WTC11 (cell line): ENCODE data around the gene TYRP1.

Experiments used
- ATF2 ChIP-seq: sonication (generic); formaldehyde crosslinking; IDR thresholded peaks from 2 replicates; pipeline ENCODE4 v1.8.1; 2022; ENCODE audit warnings: low read depth, missing genetic modification reagents, borderline replicate concordance
- ATF3 ChIP-seq: sonication (generic); formaldehyde crosslinking; conservative IDR thresholded peaks from 2 replicates; pipeline ENCODE4 v1.8.1; 2022; ENCODE audit warnings: mild to moderate bottlenecking, missing genetic modification reagents
- ATF6 ChIP-seq: sonication (generic); formaldehyde crosslinking; IDR thresholded peaks from 2 replicates; pipeline ENCODE4 v1.8.1; 2023; ENCODE audit warnings: mild to moderate bottlenecking, missing genetic modification reagents
- CBFB ChIP-seq: sonication (generic); formaldehyde crosslinking; IDR thresholded peaks from 2 replicates; pipeline ENCODE4 v1.8.1; 2022; ENCODE audit warnings: mild to moderate bottlenecking, low read depth, missing genetic modification reagents
- CTCF ChIP-seq: fragments of 200-600 bp; IDR thresholded peaks from 2 replicates; pipeline ENCODE4 v1.8.0; 2022; ENCODE audit warnings: antibody characterized with exemption
- ESRRA ChIP-seq: sonication (generic); formaldehyde crosslinking; IDR thresholded peaks from 2 replicates; pipeline ENCODE4 v1.8.1; 2022; ENCODE audit warnings: mild to moderate bottlenecking, missing genetic modification reagents, borderline replicate concordance
- ETV6 ChIP-seq: sonication (generic); formaldehyde crosslinking; IDR thresholded peaks from 2 replicates; pipeline ENCODE4 v1.8.1; 2022; ENCODE audit warnings: mild to moderate bottlenecking, missing genetic modification reagents
- JUN ChIP-seq: sonication (generic); formaldehyde crosslinking; IDR thresholded peaks from 2 replicates; pipeline ENCODE4 v1.8.0; 2023; ENCODE audit warnings: mild to moderate bottlenecking, missing genetic modification reagents
- MAX ChIP-seq: sonication (generic); formaldehyde crosslinking; IDR thresholded peaks from 2 replicates; pipeline ENCODE4 v1.8.0; 2022; ENCODE audit warnings: mild to moderate bottlenecking, missing genetic modification reagents
- NFATC4 ChIP-seq: fragments of 250-450 bp; sonication (Bioruptor Pico); IDR thresholded peaks from 2 replicates; pipeline ENCODE4 v1.9.0; 2021; ENCODE audit warnings: mild to moderate bottlenecking
- ZBTB21 ChIP-seq: sonication (generic); formaldehyde crosslinking; IDR thresholded peaks from 2 replicates; pipeline ENCODE4 v1.8.1; 2023; ENCODE audit warnings: mild to moderate bottlenecking, missing genetic modification reagents, borderline replicate concordance
- ZNF396 ChIP-seq: fragments of 250-450 bp; sonication (Bioruptor Pico); IDR thresholded peaks from 2 replicates; pipeline ENCODE4 v1.8.0; 2021; ENCODE audit warnings: mild to moderate bottlenecking, moderate library complexity, borderline replicate concordance
- ZNF416 ChIP-seq: fragments of 250-450 bp; sonication (Bioruptor Pico); IDR thresholded peaks from 2 replicates; pipeline ENCODE4 v1.9.0; 2021; ENCODE audit warnings: mild to moderate bottlenecking, inconsistent platforms

- TF ChIP-seq ZNF416 (no peak), NFATC4 (no peak), CTCF (no peak), ZNF396 (CRISPR knock-in tag) (no peak), ESRRA (CRISPR knock-in tag) (no peak), ZBTB21 (CRISPR knock-in tag) (no peak), JUN (no peak), CBFB (CRISPR knock-in tag) (no peak), ETV6 (CRISPR knock-in tag) (no peak), ATF2 (no peak), MAX (CRISPR knock-in tag) (no peak), ATF3 (CRISPR knock-in tag) (no peak), ATF6 (no peak)
Measured at GRCh38 chr9:12697719-12698118, 4.5 kb downstream of the TYRP1 start.
